T-helper 9 cell (primary cell): ENCODE results near the gene HIPK1.
"Not testable (repeated sequence)": the region's sequence is repeated elsewhere in the genome, so short reads cannot be mapped to it uniquely, and the experiment has no call there.

Source experiments
- DNase-seq: peaks from one replicate; pipeline ENCODE4 v3.0.0-alpha.2; 2020

HIPK1 gene

GRCh38 chr1:113983826-113984225 is 54.7 kb downstream of the HIPK1 start:
- DNase-seq: no peak

GRCh38 chr1:113984710-113985109 is 55.6 kb downstream of the HIPK1 start:
- DNase-seq: no peak

- no peak for DNase-seq
These were observed 57.7 kb downstream of the HIPK1 start for GRCh38 chr1:113986802-113987201.

- no peak for DNase-seq
These were observed 58.1 kb downstream of the HIPK1 start for GRCh38 chr1:113987259-113987658.

- DNase-seq: no peak
These were observed 61.4 kb downstream of the HIPK1 start for GRCh38 chr1:113990530-113990929.

- DNase-seq: no peak
These were observed 61.8 kb downstream of the HIPK1 start for GRCh38 chr1:113990961-113991360.

- DNase-seq: no peak
These were observed 62.4 kb downstream of the HIPK1 start for GRCh38 chr1:113991467-113991997.

- DNase-seq: no peak
These were observed 63.9 kb downstream of the HIPK1 start for GRCh38 chr1:113993072-113993471.

- DNase-seq: no peak
These were observed 64.6 kb downstream of the HIPK1 start for GRCh38 chr1:113993766-113994165.

- DNase-seq: no peak
These were observed 66.3 kb downstream of the HIPK1 start for GRCh38 chr1:113995382-113995781.

- no peak for DNase-seq
These were observed 69.2 kb downstream of the HIPK1 start for GRCh38 chr1:113998361-113998760.

- no peak for DNase-seq
These were observed 70.1 kb downstream of the HIPK1 start for GRCh38 chr1:113999233-113999632.

GRCh38 chr1:113999799-114000198 is 70.7 kb downstream of the HIPK1 start:
- no peak for DNase-seq

GRCh38 chr1:114000406-114000805 is 71.3 kb downstream of the HIPK1 start:
- no peak for DNase-seq

GRCh38 chr1:114002492-114003239 is 73.5 kb downstream of the HIPK1 start:
- no peak for DNase-seq

- DNase-seq: no peak
These were observed 74.3 kb downstream of the HIPK1 start for GRCh38 chr1:114003431-114003830.

- DNase-seq: not testable (repeated sequence)
These were observed 77.7 kb downstream of the HIPK1 start for GRCh38 chr1:114006825-114007224.

- DNase-seq: no peak
These were observed 79.4 kb downstream of the HIPK1 start for GRCh38 chr1:114008480-114008941.

GRCh38 chr1:114008993-114009392 is 79.9 kb downstream of the HIPK1 start:
- DNase-seq: no peak

GRCh38 chr1:114009393-114009792 is 80.3 kb downstream of the HIPK1 start:
- no peak for DNase-seq

- DNase-seq: no peak
These were observed 81.5 kb downstream of the HIPK1 start for GRCh38 chr1:114010433-114011184.

- no peak for DNase-seq
These were observed 82.7 kb downstream of the HIPK1 start for GRCh38 chr1:114011796-114012195.

GRCh38 chr1:114015075-114015474 is 86.0 kb downstream of the HIPK1 start:
- DNase-seq: no peak

- not testable (repeated sequence) for DNase-seq
These were observed 90.6 kb downstream of the HIPK1 start for GRCh38 chr1:114019724-114020123.
